ENCODE results near the gene SPEN. TPM values are rescaled to one million over a fixed set of nuclear protein-coding genes. Genes with fewer than 3 reads are reported as not detected.

Gene SPEN
- total RNA-seq, 1 experiment from 2014 or later = 46.4 TPM

- H3K4me3 ChIP-seq (ENCODE audit: low read depth, low read length) = no peak overlapping the region
- BruUV-seq (replicated peaks) = no TSS peak
- Mint-ChIP-seq H3K27ac (ENCODE audit: unreplicated experiment) (no peak overlapping the region), H3K27me3 (ENCODE audit: insufficient read depth, unreplicated experiment) (no peaks in the 10 kb centered on the region), H3K4me1 (ENCODE audit: low read depth, unreplicated experiment) (no peaks in the 10 kb centered on the region), H3K36me3 (ENCODE audit: insufficient read depth, unreplicated experiment) (no peaks in the 10 kb centered on the region), H3K4me3 (ENCODE audit: unreplicated experiment) (no peak overlapping the region), H3K9me3 (ENCODE audit: unreplicated experiment) (peaks cover 11% of the 10 kb centered on the region)
- H3K9me3 ChIP-seq = peaks cover 4% of the 10 kb centered on the region; the same call in 1 of the 2 replicates
- intact Hi-C loops (cut with micrococcal nuclease; ENCODE audit: unreplicated experiment) = no loop called here
- TF ChIP-seq, protein P1, sequence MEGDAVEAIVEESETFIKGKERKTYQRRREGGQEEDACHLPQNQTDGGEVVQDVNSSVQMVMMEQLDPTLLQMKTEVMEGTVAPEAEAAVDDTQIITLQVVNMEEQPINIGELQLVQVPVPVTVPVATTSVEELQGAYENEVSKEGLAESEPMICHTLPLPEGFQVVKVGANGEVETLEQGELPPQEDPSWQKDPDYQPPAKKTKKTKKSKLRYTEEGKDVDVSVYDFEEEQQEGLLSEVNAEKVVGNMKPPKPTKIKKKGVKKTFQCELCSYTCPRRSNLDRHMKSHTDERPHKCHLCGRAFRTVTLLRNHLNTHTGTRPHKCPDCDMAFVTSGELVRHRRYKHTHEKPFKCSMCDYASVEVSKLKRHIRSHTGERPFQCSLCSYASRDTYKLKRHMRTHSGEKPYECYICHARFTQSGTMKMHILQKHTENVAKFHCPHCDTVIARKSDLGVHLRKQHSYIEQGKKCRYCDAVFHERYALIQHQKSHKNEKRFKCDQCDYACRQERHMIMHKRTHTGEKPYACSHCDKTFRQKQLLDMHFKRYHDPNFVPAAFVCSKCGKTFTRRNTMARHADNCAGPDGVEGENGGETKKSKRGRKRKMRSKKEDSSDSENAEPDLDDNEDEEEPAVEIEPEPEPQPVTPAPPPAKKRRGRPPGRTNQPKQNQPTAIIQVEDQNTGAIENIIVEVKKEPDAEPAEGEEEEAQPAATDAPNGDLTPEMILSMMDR (IDR thresholded peaks at IDR 0.05; ENCODE audit: insufficient read depth in 1 of 2, low read depth in 1 of 2, low read length in 1 of 2, severe bottlenecking in 1 of 2, unreplicated experiment in 1 of 2) = no peak
- CTCF ChIA-PET = no interaction called here
- H3K4me1 ChIP-seq = no peaks in the 10 kb centered on the region
- no peak for DNase-seq
- no peaks in the 10 kb centered on the region for H3K36me3 ChIP-seq (ENCODE audit: control insufficient read depth, insufficient read depth, low read length)
- POLR2A ChIA-PET = no interaction called here
- no peaks in the 10 kb centered on the region for H3K27me3 ChIP-seq (replicated peaks; ENCODE audit: control insufficient read depth, insufficient read depth, low read length)
These were observed 135.8 kb downstream of the SPEN start for GRCh38 chr1:15983275-15983674.

GRCh38 chr1:15985611-15986297 lies 138.2 kb downstream of the SPEN start:
- Histone ChIP-seq H3K4me1 (no peaks in the 10 kb centered on the region), H3K27me3 (replicated peaks; ENCODE audit: control insufficient read depth, insufficient read depth, low read length) (no peaks in the 10 kb centered on the region), H3K36me3 (ENCODE audit: control insufficient read depth, insufficient read depth, low read length) (no peaks in the 10 kb centered on the region), H3K9me3 (no peaks in the 10 kb centered on the region), H3K4me3 (ENCODE audit: low read depth, low read length) (no peak overlapping the region)
- POLR2A ChIA-PET = no interaction called here
- no peak overlapping the region for H3K27ac Mint-ChIP-seq (ENCODE audit: unreplicated experiment)
- CTCF ChIA-PET = interaction anchor here (1.1 kb wide), 1 partner anchor 11 kb away, joined by 3 read pairs; no protein-coding TSS in a partner anchor
- intact Hi-C loops (cut with micrococcal nuclease; ENCODE audit: unreplicated experiment) = no loop called here
- no peak overlapping the region for H3K4me3 Mint-ChIP-seq (ENCODE audit: unreplicated experiment)
- H3K36me3 Mint-ChIP-seq (ENCODE audit: insufficient read depth, unreplicated experiment) = no peaks in the 10 kb centered on the region
- no peaks in the 10 kb centered on the region for H3K4me1 Mint-ChIP-seq (ENCODE audit: low read depth, unreplicated experiment)
- no peaks in the 10 kb centered on the region for H3K27me3 Mint-ChIP-seq (ENCODE audit: insufficient read depth, unreplicated experiment)
- no TSS peak for BruUV-seq (replicated peaks)
- TF ChIP-seq, protein P1 (IDR thresholded peaks at IDR 0.05; ENCODE audit: insufficient read depth in 1 of 2, low read depth in 1 of 2, low read length in 1 of 2, severe bottlenecking in 1 of 2, unreplicated experiment in 1 of 2) = no peak
- peaks cover 11% of the 10 kb centered on the region for H3K9me3 Mint-ChIP-seq (ENCODE audit: unreplicated experiment)
- DNase-seq = no peak

DNA sequence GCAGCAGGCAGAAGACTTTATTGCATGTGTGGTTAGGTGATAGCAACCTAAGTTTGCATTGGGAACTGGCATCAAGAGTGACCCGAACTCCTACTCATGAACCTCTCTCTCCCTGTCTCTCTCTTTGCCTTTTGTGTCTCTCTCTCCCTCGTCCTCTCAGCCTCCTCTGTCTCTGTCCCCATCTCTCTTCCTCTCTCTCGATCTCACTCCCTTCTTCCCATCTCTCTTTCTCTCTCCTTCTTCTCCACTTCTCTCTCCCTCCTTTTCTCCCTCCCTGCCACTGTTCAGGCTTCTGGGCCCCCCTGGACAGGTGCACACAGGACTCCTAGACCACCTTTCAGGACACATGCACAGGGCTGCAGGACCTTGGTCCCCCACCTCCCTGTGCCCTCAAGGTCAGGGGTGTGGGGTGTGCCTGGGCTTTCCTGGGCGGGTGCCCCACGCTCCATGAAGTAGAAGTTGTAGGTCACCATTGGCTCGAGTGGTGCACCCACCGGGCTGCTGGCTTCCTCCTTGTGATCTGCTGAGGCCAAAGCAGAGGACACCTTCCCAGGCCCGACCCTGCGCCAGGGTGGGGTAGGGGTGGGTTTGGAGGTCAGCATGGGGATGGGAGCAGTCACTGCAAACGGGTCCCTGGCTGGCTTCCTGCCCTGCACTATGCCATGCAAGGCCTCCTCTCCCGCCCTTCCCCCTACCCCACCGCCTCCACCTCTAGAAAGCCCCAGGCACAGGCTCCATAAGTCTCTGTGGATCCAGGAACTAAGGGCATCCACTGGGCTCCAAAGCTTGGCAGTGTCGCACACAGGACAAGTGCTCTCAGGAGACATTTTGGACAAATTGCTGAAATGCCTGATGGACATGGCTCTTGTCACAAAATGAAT lies 141.6 kb downstream of the SPEN start:
- no TSS peak for BruUV-seq (replicated peaks)
- Histone ChIP-seq H3K27me3 (replicated peaks; ENCODE audit: control insufficient read depth, insufficient read depth, low read length) (no peaks in the 10 kb centered on the region), H3K36me3 (ENCODE audit: control insufficient read depth, insufficient read depth, low read length) (no peaks in the 10 kb centered on the region), H3K9me3 (no peaks in the 10 kb centered on the region), H3K4me3 (ENCODE audit: low read depth, low read length) (no peak overlapping the region), H3K4me1 (no peaks in the 10 kb centered on the region)
- no peaks in the 10 kb centered on the region for H3K27me3 Mint-ChIP-seq (ENCODE audit: insufficient read depth, unreplicated experiment)
- TF ChIP-seq, protein P1 (IDR thresholded peaks at IDR 0.05; ENCODE audit: insufficient read depth in 1 of 2, low read depth in 1 of 2, low read length in 1 of 2, severe bottlenecking in 1 of 2, unreplicated experiment in 1 of 2) = no peak
- intact Hi-C loops (cut with micrococcal nuclease; ENCODE audit: unreplicated experiment) = no loop called here
- ChIA-PET POLR2A (no interaction called here), CTCF (no interaction called here)
- no peak for DNase-seq
- no peaks in the 10 kb centered on the region for H3K36me3 Mint-ChIP-seq (ENCODE audit: insufficient read depth, unreplicated experiment)
- no peak overlapping the region for H3K4me3 Mint-ChIP-seq (ENCODE audit: unreplicated experiment)
- no peaks in the 10 kb centered on the region for H3K4me1 Mint-ChIP-seq (ENCODE audit: low read depth, unreplicated experiment)
- H3K9me3 Mint-ChIP-seq (ENCODE audit: unreplicated experiment) = no peaks in the 10 kb centered on the region
- H3K27ac Mint-ChIP-seq (ENCODE audit: unreplicated experiment) = no peak overlapping the region
